Osteoblast (primary cell): Measurements from ENCODE around the gene SUDS3. TPM values are rescaled to one million over a fixed set of nuclear protein-coding genes. Genes with fewer than 3 reads are reported as not detected.

Source experiments
- DNase-seq: peaks from one replicate; pipeline ENCODE4 v3.0.0; 2011; ENCODE audit warnings: low spot score, mixed read lengths; ENCODE audit not compliant: insufficient read length; ENCODE audit errors: missing footprints
- H2AFZ ChIP-seq: 2 replicates; pipeline ENCODE4 v1.6.0; 2011; ENCODE audit warnings: mild to moderate bottlenecking, low read length
- H3K27ac ChIP-seq: 2 replicates; pipeline ENCODE4 v1.5.1; 2011; ENCODE audit warnings: mild to moderate bottlenecking, low read depth, low read length, moderate library complexity
- H3K27me3 ChIP-seq: 2 replicates; pipeline ENCODE4 v1.6.0; 2012; ENCODE audit warnings: mild to moderate bottlenecking, control low read depth, inconsistent platforms, low read length, moderate library complexity; ENCODE audit not compliant: insufficient read depth
- H3K36me3 ChIP-seq: 2 replicates; pipeline ENCODE4 v1.5.1; 2011; ENCODE audit warnings: mild to moderate bottlenecking, low read length, control low read depth, moderate library complexity; ENCODE audit not compliant: insufficient read depth
- H3K4me1 ChIP-seq: 2 replicates; pipeline ENCODE4 v1.5.1; 2011; ENCODE audit warnings: mild to moderate bottlenecking, low read length, control low read depth, moderate library complexity; ENCODE audit not compliant: insufficient read depth
- H3K4me2 ChIP-seq: 2 replicates; pipeline ENCODE4 v1.6.0; 2011; ENCODE audit warnings: mild to moderate bottlenecking, low read length; ENCODE audit not compliant: insufficient read depth
- H3K4me3 ChIP-seq: fragments of 200-600 bp; sonication (generic); 3 replicates; pipeline ENCODE4 v1.5.1; 2012; ENCODE audit warnings: mild to moderate bottlenecking, low read length, inconsistent platforms; ENCODE audit not compliant: insufficient read depth
- H3K79me2 ChIP-seq: 2 replicates; pipeline ENCODE4 v1.6.0; 2012; ENCODE audit warnings: mild to moderate bottlenecking, low read length, control low read depth, inconsistent platforms; ENCODE audit not compliant: insufficient read depth
- H3K9me3 ChIP-seq: 2 replicates; pipeline ENCODE4 v1.5.1; 2011; ENCODE audit warnings: low read depth, low read length, control low read depth
- H4K20me1 ChIP-seq: 2 replicates; pipeline ENCODE4 v1.6.0; 2012; ENCODE audit warnings: mild to moderate bottlenecking, low read length, control low read depth; ENCODE audit not compliant: insufficient read depth
- CTCF ChIP-seq: IDR thresholded peaks from 2 replicates; pipeline ENCODE4 v1.5.1; 2011; ENCODE audit warnings: mild to moderate bottlenecking, low read depth, low read length, moderate library complexity; ENCODE audit errors: extremely low read depth
- total RNA-seq: library from RNA; depleted of rRNA; stranded (reverse); fragments of >200 nt; gene quantifications from 2 replicates; pipeline ENCODE4 v1.2.3, GENCODE V29; 2012

The SUDS3 gene
- total RNA-seq, 1 donor: 29.7 TPM

DNA sequence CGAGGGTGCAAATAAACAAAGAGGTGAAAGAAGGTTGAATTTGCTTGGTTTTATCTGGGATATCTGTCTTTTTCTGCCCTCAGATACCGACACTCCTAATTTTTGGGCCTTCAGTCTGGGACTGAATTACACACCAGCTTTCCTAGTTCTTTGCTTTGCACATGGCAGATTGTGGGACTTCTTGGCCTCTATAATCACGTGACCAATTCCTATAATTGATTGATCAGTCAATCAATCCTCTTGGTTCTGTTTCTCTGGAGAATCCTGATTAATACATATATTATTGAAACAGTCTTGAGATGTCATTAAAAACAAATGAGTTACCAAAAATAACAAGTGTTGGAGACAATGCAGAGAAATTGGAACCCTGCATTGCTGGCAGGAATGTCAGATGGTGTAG lies 62.7 kb downstream of the SUDS3 start:
- H3K4me1 ChIP-seq: no peaks in the 10 kb centered on the region

DNA sequence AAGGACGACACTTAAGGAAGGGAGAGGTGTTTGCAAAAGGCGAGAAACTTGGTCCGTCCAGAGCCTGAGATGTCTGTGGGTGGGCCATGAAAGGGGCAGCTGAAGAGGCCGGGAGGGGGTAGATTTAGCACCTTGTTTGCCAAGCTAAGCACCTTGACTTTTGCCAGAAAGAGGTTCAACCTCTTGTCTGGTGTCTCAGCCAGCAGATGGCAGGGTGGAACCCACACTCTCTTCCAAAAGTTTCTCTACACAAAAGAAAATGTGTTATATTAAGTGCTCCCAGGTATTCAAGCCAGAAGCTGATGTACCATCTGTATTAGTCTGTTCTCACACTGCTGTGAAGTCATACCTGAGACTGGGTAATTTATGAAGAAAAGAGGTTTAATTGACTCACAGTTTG lies 69.9 kb downstream of the SUDS3 start:
- H3K27ac ChIP-seq: no peak overlapping the region
- DNase-seq: no peak
- no peaks in the 10 kb centered on the region for H3K79me2 ChIP-seq
- TF ChIP-seq CTCF: no peak
- H3K4me2 ChIP-seq: no peak overlapping the region
- no peaks in the 10 kb centered on the region for H3K9me3 ChIP-seq
- no peaks in the 10 kb centered on the region for H3K27me3 ChIP-seq
- H2AFZ ChIP-seq: no peak overlapping the region
- no peaks in the 10 kb centered on the region for H3K4me1 ChIP-seq
- H3K4me3 ChIP-seq: no peak overlapping the region
- no peaks in the 10 kb centered on the region for H4K20me1 ChIP-seq
- no peaks in the 10 kb centered on the region for H3K36me3 ChIP-seq

More for the DNA sequence above, 62.7 kb downstream of the SUDS3 start:
- Histone ChIP-seq H3K4me3 (no peak overlapping the region), H3K79me2 (no peaks in the 10 kb centered on the region), H3K27ac (no peak overlapping the region), H3K36me3 (no peaks in the 10 kb centered on the region), H4K20me1 (no peaks in the 10 kb centered on the region), H2AFZ (no peak overlapping the region), H3K27me3 (no peaks in the 10 kb centered on the region), H3K9me3 (no peaks in the 10 kb centered on the region), H3K4me2 (no peak overlapping the region)
- no peak for TF ChIP-seq CTCF
- DNase-seq: no peak

DNA sequence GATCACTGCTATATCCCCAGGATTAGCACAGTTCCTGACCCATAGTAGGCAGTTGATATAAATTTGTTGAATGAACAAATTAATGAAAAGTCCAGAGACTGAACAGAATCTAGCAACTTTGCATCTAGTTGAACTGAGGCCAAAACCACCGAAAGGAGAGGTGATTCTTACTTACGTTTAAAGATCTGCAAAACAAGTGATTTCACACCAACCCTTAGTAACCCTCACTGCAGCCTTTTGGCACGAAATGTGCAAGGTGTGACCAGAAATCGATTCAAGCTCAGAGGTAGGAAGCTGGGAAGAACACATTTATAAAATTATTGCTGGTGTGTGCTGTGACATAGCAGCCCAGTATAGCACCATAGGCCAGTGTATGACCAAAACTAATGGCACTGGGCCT lies 70.8 kb downstream of the SUDS3 start:
- H3K9me3 ChIP-seq: no peaks in the 10 kb centered on the region
- no peaks in the 10 kb centered on the region for H3K4me1 ChIP-seq
- no peak for DNase-seq
- no peak overlapping the region for H3K4me3 ChIP-seq
- no peaks in the 10 kb centered on the region for H3K27me3 ChIP-seq
- H3K4me2 ChIP-seq: no peak overlapping the region
- H4K20me1 ChIP-seq: no peaks in the 10 kb centered on the region
- H3K79me2 ChIP-seq: no peaks in the 10 kb centered on the region
- no peak for TF ChIP-seq CTCF
- no peak overlapping the region for H2AFZ ChIP-seq
- H3K36me3 ChIP-seq: no peaks in the 10 kb centered on the region
- no peak overlapping the region for H3K27ac ChIP-seq

DNA sequence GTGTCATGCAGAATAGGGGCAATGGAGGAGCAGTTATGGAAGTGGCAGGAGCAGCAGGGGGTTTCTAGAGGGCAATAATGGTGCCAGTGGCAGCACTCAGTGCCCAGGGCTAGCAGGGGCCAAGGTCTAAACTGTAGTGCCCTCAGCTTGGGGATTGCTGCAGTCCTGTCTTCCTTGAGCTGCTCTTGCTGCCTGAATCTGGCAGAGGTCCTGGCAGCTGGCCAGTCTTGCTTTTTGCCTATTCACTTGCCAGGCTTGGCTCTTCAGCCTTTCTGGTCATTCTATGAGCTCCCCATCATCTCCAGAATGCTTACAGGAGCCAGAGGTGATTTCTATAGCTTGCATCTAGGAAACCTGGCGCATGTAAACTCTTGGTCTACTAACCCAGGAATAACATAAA lies 72.0 kb downstream of the SUDS3 start:
- Histone ChIP-seq H3K27me3 (no peaks in the 10 kb centered on the region), H3K4me3 (no peak overlapping the region)
- DNase-seq: no peak

More for the DNA sequence above, 72.0 kb downstream of the SUDS3 start:
- Histone ChIP-seq H3K79me2 (no peaks in the 10 kb centered on the region), H3K36me3 (no peaks in the 10 kb centered on the region), H2AFZ (no peak overlapping the region), H3K27ac (no peak overlapping the region), H3K9me3 (no peaks in the 10 kb centered on the region), H3K4me1 (no peaks in the 10 kb centered on the region), H3K4me2 (no peak overlapping the region), H4K20me1 (no peaks in the 10 kb centered on the region)
- no peak for TF ChIP-seq CTCF
